Immature natural killer cell (primary cell): ENCODE results near the gene PLXNA2. TPM values are rescaled to one million over a fixed set of nuclear protein-coding genes. Genes with fewer than 3 reads are reported as not detected.

Experiments
- DNase-seq, 3 donors: peaks; one replicate each; pipeline ENCODE4 v3.0.0; 2022; ENCODE audit warnings: mixed read lengths in 1 of 3
- H3K27ac Mint-ChIP-seq, 6 donors: one replicate each; pipeline ENCODE4 v1.8.0; 2020; ENCODE audit warnings: mixed read lengths in 6 of 6, mild to moderate bottlenecking in 5 of 6, inconsistent platforms in 4 of 6, moderate library complexity in 3 of 6
- H3K27me3 Mint-ChIP-seq, 3 donors: one replicate each; pipeline ENCODE4 v1.8.0; 2020 to 2021; ENCODE audit warnings: low read depth in 3 of 3, mild to moderate bottlenecking in 3 of 3, mixed read lengths in 3 of 3, moderate library complexity in 3 of 3, inconsistent platforms in 1 of 3
- H3K36me3 Mint-ChIP-seq, 3 donors: one replicate each; pipeline ENCODE4 v1.8.0; 2020; ENCODE audit warnings: mixed read lengths in 3 of 3, inconsistent platforms in 2 of 3, mild to moderate bottlenecking in 2 of 3
- H3K4me1 Mint-ChIP-seq, 2 donors: one replicate each; pipeline ENCODE4 v1.8.0; 2020; ENCODE audit warnings: inconsistent platforms in 2 of 2, mild to moderate bottlenecking in 2 of 2, mixed read lengths in 2 of 2, moderate library complexity in 1 of 2
- H3K4me3 Mint-ChIP-seq, 5 donors: one replicate each; pipeline ENCODE4 v1.8.0; 2020; ENCODE audit warnings: mild to moderate bottlenecking in 5 of 5, mixed read lengths in 5 of 5, inconsistent platforms in 3 of 5, moderate library complexity in 3 of 5
- H3K9me3 Mint-ChIP-seq, 6 donors: one replicate each; pipeline ENCODE4 v1.8.0; 2020; ENCODE audit warnings: mild to moderate bottlenecking in 6 of 6, mixed read lengths in 6 of 6, inconsistent platforms in 4 of 6, moderate library complexity in 3 of 6
- polyA plus RNA-seq, 3 donors: library from polyadenylated mRNA; unstranded; fragments of 300-500 nt; fragmentation: Illumina TruSeq; gene quantifications; one replicate each; pipeline ENCODE4 v1.2.3, GENCODE V29; 2021

Gene PLXNA2
- polyA plus RNA-seq, 3 donors from 2014 or later, result 0.22 TPM; not detected in 2

- Mint-ChIP-seq H3K27me3 (no peaks in the 10 kb centered on the region), H3K27ac (no peak overlapping the region), H3K9me3 (no peaks in the 10 kb centered on the region), H3K36me3 (no peaks in the 10 kb centered on the region), H3K4me3 (no peak overlapping the region), H3K4me1 (no peaks in the 10 kb centered on the region)
- DNase-seq, result no peak
Observed at GRCh38 chr1:208175508-208175895, 68.7 kb downstream of the PLXNA2 start.

GRCh38 chr1:208174731-208175507 lies 69.3 kb downstream of the PLXNA2 start:
- no peaks in the 10 kb centered on the region for H3K36me3 Mint-ChIP-seq
- H3K4me1 Mint-ChIP-seq, result no peaks in the 10 kb centered on the region
- DNase-seq, result no peak
- no peaks in the 10 kb centered on the region for H3K9me3 Mint-ChIP-seq
- no peaks in the 10 kb centered on the region for H3K27me3 Mint-ChIP-seq
- no peak overlapping the region for H3K4me3 Mint-ChIP-seq
- H3K27ac Mint-ChIP-seq, result no peak overlapping the region

- H3K9me3 Mint-ChIP-seq, result no peaks in the 10 kb centered on the region
- H3K27ac Mint-ChIP-seq, result no peak overlapping the region
- no peaks in the 10 kb centered on the region for H3K4me1 Mint-ChIP-seq
- no peaks in the 10 kb centered on the region for H3K36me3 Mint-ChIP-seq
- DNase-seq, result no peak
- H3K27me3 Mint-ChIP-seq, result peaks cover 0 to 3% (median 2%) of the 10 kb centered on the region in 3 donors
- no peak overlapping the region for H3K4me3 Mint-ChIP-seq
Observed at GRCh38 chr1:208174200-208174599, 70.0 kb downstream of the PLXNA2 start.

GRCh38 chr1:208173749-208174148 lies 70.4 kb downstream of the PLXNA2 start:
- no peak for DNase-seq
- Mint-ChIP-seq H3K27me3 (peaks cover 0 to 3% (median 2%) of the 10 kb centered on the region in 3 donors), H3K4me1 (no peaks in the 10 kb centered on the region), H3K4me3 (no peak overlapping the region), H3K36me3 (no peaks in the 10 kb centered on the region), H3K9me3 (no peaks in the 10 kb centered on the region), H3K27ac (no peak overlapping the region)

DNA sequence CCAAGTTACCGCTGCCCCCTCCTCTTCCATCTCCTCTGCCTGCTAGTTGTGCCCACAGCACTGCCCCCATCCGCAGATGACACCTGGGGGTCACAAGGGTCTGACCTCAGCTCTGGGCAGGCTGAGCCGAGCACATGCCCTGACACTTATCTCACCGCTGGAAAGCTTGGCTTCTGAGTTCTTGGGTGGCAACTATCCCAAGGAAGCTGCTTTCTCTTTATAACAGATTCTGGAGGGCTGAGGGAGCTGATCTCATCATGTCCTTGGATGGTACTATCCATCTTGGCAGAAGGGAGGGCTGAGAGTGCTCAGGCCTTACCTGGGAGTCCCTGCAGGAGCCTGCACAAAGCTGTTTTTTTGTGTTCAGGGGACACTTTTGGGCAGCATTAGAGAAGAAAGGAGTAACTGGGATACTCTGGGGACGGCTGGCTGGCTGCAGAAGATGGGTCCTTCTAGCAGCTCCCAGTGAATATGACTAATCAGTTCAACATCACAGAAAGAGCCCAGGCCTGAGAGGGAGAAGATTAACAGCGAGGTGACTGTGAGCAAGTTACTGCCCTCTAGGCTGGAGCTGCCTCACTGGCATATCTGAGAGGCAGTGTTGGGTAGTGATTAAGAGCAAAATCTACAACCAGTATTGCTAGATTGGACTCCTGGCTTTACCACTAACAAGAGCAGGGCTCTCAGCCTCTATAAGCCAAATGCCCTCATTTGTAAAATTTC lies 71.6 kb downstream of the PLXNA2 start:
- no peaks in the 10 kb centered on the region for H3K4me1 Mint-ChIP-seq
- no peaks in the 10 kb centered on the region for H3K36me3 Mint-ChIP-seq
- H3K9me3 Mint-ChIP-seq, result no peaks in the 10 kb centered on the region
- H3K27ac Mint-ChIP-seq, result no peak overlapping the region
- H3K4me3 Mint-ChIP-seq, result no peak overlapping the region
- H3K27me3 Mint-ChIP-seq, result peaks cover under 1 to 5% (median 5%) of the 10 kb centered on the region in 3 donors
- no peak for DNase-seq

GRCh38 chr1:208171616-208172422 lies 72.4 kb downstream of the PLXNA2 start:
- H3K4me3 Mint-ChIP-seq, result no peak overlapping the region

DNA sequence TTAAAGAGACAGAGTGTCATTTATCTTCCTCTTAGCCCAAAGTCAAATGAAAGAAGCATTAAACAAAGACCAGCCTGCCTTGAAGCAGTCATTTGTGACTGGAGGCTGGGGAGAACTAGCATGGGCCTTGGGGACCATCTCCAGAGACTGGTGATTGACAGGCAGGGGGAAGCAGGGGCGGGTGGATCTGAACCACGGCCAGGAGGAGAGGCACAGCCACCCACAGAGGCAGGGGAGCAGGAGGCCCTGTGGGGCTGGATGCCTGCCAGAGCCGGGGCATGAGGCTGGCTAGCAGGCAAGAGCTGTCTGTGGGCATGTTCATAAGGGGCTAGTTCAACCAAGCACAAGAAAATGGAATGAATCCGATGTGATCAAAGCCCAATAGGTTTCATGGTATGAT lies 73.9 kb downstream of the PLXNA2 start:
- Mint-ChIP-seq H3K27ac (no peak overlapping the region), H3K9me3 (no peaks in the 10 kb centered on the region), H3K4me3 (no peak overlapping the region), H3K4me1 (no peaks in the 10 kb centered on the region), H3K36me3 (no peaks in the 10 kb centered on the region), H3K27me3 (peaks cover 3 to 8% (median 5%) of the 10 kb centered on the region in 3 donors)
- no peak for DNase-seq

More at GRCh38 chr1:208171616-208172422, 72.4 kb downstream of the PLXNA2 start:
- Mint-ChIP-seq H3K4me1 (no peaks in the 10 kb centered on the region), H3K9me3 (no peaks in the 10 kb centered on the region), H3K27me3 (peaks cover 3 to 8% (median 5%) of the 10 kb centered on the region in 3 donors), H3K27ac (no peak overlapping the region), H3K36me3 (no peaks in the 10 kb centered on the region)
- DNase-seq, result no peak

DNA sequence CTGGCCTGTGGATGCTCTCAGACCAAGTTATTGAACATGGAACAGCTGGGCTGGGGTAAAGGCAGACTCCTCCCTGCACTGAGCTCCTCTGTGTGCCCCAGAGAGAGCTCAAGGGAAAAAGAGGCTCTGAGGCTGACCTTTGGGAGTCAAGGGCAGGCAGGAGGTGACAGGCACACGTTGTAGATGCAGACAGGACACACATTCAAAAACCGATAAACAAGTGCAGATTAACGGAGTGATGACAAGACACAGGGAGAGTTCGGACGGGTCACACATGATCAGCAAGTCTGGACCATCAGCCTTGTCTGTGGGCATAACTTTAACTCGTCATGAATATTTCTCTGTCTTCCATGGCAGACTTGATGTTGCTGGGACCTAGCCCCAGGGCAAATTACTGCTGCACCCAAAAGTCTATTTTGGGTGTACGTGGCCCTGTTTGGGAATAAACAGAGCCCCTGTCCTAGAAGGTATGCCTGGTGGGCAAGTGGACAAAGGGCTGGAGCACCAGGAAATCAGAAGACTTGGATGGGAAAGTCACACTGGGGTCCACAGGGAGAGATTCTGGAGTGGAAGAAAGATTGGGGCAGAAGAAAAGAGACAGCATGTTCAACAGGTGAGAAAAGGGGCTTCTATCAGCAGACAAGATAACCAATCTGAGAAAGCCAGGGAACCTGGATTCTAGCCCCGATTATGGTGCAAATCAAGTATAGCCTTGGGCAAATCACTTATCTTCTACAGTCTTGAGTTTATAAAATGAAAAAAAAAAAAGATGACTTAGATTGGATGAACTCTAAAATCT lies 74.9 kb downstream of the PLXNA2 start:
- Mint-ChIP-seq H3K4me3 (no peak overlapping the region), H3K9me3 (no peaks in the 10 kb centered on the region), H3K27ac (no peak overlapping the region), H3K4me1 (no peaks in the 10 kb centered on the region), H3K27me3 (peaks cover 8 to 10% (median 8%) of the 10 kb centered on the region in 3 donors), H3K36me3 (no peaks in the 10 kb centered on the region)
- no peak for DNase-seq

- no peaks in the 10 kb centered on the region for H3K4me1 Mint-ChIP-seq
- no peaks in the 10 kb centered on the region for H3K36me3 Mint-ChIP-seq
- H3K9me3 Mint-ChIP-seq, result no peaks in the 10 kb centered on the region
- H3K27ac Mint-ChIP-seq, result no peak overlapping the region
- no peak for DNase-seq
- peaks cover 8 to 12% (median 10%) of the 10 kb centered on the region in 3 donors for H3K27me3 Mint-ChIP-seq
- no peak overlapping the region for H3K4me3 Mint-ChIP-seq
Observed at GRCh38 chr1:208167261-208167869, 76.8 kb downstream of the PLXNA2 start.

DNA sequence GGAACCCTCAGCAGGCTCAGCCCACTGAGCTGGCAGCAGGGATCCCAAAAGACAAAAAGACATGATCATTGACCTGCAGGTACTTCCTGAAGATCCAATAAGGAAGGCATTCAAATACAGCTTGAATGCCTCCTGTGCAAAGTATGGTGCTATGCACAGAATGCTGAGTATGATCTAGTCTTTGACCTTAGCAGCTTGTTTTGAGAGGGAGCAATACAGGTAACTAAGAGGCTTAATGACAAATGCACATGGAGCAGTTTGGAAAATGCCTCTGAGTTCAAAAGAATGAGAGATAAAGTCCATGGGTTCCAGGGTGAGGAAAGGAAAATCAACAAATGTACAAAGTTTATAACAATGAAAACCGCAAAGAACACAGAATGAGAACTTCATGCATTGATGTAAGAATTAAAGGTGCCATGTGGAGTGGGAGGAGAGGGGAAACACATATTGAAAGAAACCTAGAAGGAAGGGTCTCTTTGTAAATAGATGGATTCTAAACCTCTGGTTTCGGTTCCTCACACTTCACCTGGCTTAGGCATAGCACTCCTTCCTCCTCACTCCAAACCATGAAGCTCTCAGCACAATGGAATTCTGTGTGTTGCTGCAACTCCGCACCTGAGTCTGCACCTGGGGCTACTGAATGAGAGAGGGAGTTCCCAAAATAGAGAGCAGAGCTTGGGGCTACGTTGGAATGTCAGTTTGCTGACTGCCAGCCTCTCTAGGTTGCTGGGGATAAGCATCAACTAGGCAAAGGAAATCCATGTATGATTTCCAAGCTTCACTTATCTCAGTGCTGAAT lies 77.6 kb downstream of the PLXNA2 start:
- Mint-ChIP-seq H3K27me3 (peaks cover 8 to 12% (median 10%) of the 10 kb centered on the region in 3 donors), H3K4me3 (no peak overlapping the region), H3K27ac (no peak overlapping the region), H3K4me1 (no peaks in the 10 kb centered on the region), H3K9me3 (no peaks in the 10 kb centered on the region), H3K36me3 (no peaks in the 10 kb centered on the region)
- DNase-seq, result no peak

- Mint-ChIP-seq H3K27me3 (peaks cover 8 to 12% (median 10%) of the 10 kb centered on the region in 3 donors), H3K36me3 (no peaks in the 10 kb centered on the region), H3K27ac (no peak overlapping the region), H3K9me3 (no peaks in the 10 kb centered on the region), H3K4me1 (no peaks in the 10 kb centered on the region), H3K4me3 (no peak overlapping the region)
- no peak for DNase-seq
Observed at GRCh38 chr1:208165659-208166058, 78.5 kb downstream of the PLXNA2 start.

- Mint-ChIP-seq H3K27ac (no peak overlapping the region), H3K36me3 (no peaks in the 10 kb centered on the region), H3K4me3 (no peak overlapping the region), H3K9me3 (no peaks in the 10 kb centered on the region), H3K4me1 (no peaks in the 10 kb centered on the region), H3K27me3 (peaks cover 8 to 12% (median 10%) of the 10 kb centered on the region in 3 donors)
- DNase-seq, result no peak
Observed at GRCh38 chr1:208164609-208165008, 79.6 kb downstream of the PLXNA2 start.
